GM13977 (cell line): Measurements from ENCODE around the gene SUMO3.
"Not testable (repeated sequence)": the region's sequence is repeated elsewhere in the genome, so short reads cannot be mapped to it uniquely, and the experiment has no call there.

Source experiments
- DNase-seq: peaks from one replicate; pipeline ENCODE4 v3.0.0; 2012; ENCODE audit warnings: low spot score
- in situ Hi-C: fragments of 300-500 bp; cut with MboI; formaldehyde crosslinking; loops from one replicate; pipeline ENCODE4 v1.12.0; 2022; ENCODE audit warnings: low sequenced_read_pairs, low pct_unique_long_range_greater_than_20kb, mixed read lengths, inconsistent platforms; ENCODE audit not compliant: unreplicated experiment
- TF ChIP-seq, protein P1 (sequence below): IDR thresholded peaks from 2 replicates; pipeline ENCODE4 v1.5.1; 2012; ENCODE audit warnings: mild to moderate bottlenecking, control low read depth; ENCODE audit not compliant: insufficient read depth; ENCODE audit errors: extremely low read depth, missing control alignments

The SUMO3 gene

DNA sequence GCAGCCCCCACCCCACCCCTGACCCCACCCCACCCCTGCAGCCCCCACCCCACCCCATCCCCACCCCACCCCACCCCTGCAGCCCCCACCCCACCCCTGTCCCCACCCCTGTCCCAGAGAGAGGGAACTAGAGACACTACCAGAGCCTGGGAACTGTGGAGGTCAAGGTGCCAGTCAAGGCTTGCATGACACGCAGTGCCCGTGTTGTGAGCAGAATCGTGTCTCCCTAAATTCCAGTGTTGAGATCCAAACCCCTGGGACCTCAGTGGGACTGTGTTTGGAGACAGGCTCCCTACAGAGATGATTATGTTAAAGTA is 18.4 kb upstream of the SUMO3 start:
- in situ Hi-C loops = no loop called here
- DNase-seq = no peak
- TF ChIP-seq, protein P1, sequence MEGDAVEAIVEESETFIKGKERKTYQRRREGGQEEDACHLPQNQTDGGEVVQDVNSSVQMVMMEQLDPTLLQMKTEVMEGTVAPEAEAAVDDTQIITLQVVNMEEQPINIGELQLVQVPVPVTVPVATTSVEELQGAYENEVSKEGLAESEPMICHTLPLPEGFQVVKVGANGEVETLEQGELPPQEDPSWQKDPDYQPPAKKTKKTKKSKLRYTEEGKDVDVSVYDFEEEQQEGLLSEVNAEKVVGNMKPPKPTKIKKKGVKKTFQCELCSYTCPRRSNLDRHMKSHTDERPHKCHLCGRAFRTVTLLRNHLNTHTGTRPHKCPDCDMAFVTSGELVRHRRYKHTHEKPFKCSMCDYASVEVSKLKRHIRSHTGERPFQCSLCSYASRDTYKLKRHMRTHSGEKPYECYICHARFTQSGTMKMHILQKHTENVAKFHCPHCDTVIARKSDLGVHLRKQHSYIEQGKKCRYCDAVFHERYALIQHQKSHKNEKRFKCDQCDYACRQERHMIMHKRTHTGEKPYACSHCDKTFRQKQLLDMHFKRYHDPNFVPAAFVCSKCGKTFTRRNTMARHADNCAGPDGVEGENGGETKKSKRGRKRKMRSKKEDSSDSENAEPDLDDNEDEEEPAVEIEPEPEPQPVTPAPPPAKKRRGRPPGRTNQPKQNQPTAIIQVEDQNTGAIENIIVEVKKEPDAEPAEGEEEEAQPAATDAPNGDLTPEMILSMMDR = no peak

DNA sequence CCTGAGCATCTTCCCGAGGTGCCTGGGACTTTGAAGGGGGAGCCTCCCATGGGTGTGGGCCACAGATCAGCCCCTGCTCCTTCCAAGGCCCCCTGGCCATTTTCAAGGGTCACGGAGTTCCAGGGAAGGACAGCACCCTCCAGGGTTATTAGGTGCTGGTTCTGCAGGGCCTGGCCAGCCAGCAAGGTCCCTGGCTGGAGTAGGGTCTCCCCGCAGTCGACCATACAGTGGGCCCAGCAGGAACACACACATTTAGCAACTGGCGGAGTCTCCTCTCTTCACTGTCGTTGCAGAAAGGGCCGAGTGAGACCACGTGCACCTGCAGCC is 17.7 kb upstream of the SUMO3 start:
- in situ Hi-C loops = no loop called here
- TF ChIP-seq, protein P1 = no peak
- DNase-seq = no peak

DNA sequence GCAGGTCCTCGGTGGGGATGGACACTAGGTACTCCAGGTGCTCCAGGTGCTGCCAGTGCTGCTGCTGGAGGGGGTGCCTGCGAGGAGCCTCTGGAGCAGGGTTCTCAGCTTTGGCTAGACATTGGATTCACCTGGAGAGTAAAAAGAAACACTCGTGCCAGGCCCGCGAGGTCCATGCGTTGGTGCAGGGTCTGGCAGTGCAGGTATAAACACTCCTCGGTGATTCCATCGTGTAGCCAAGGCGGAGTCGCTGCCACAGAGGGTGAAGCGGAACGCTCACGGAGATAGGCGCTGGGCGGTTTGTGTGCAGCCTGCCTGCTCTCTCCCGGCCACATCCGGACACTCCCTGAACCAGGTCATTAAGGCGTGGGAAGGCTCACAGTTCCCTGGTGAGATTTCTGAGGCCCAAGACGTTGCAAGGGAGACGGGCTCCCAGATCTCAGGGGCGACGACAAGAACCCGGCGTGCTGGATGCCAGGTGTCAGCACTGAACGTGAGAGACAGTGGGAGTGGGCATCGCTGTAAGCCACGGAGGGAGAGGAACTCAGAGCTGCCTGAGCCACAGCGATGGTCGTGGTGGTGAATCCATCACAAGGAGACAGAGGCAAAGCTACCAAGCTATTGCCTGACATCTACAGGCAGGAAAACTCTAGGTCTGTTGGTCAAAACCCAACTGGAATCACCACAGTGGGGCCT is 17.2 kb upstream of the SUMO3 start:
- in situ Hi-C loops = no loop called here
- TF ChIP-seq, protein P1 = no peak
- DNase-seq = no peak

DNA sequence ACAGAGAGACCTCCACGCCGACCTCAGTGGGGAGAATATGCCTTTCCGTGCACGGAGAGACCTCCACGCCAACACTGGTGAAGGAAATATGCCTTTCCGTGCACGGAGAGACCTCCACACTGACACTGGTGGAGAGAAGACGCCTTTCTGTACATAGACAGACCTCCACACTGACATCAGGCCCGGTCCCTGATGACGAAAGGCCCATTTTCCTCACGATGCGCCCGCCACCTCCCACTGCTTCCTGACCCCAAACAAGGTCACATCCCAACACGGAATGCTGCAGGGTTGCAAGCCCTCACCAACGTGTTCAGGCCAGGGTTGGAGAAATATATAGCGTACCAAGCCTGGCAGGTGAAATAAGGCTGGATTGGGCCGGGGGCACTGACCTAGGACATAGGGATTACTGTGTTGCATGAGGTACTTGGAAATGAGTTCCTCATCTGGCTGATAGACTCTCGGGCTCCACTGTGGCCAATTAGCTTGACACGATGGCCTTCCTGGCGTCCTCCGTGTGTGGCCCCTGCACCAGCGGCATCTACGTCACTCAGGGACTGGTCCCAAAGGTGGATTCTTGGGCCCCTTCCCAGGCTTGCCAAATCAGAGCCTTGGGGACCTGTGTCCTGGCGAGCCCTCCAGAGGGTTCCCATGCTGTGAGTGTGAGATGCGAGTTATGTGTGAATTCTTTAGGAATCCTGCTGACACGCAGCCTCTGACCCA is 16.5 kb upstream of the SUMO3 start:
- no peak for DNase-seq
- in situ Hi-C loops = no loop called here
- TF ChIP-seq, protein P1 = no peak

DNA sequence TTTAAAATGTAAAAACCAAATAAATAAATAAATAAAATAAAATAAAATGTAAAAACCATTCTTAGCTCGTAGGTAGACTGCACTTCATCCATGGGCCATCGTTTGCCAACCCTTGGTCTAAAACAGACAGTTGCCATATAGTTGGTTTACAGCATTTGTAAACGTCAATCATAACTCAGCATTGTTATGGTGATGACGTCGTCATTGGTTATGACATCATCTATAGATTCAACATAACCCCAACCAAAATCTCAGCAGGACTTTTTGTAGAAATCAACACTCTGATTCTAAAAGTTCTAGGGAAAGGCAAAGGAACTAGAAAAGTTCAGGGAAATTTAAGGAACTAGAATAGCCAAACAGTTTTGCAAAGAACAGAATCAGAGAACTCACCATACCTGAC is 15.8 kb upstream of the SUMO3 start:
- DNase-seq = no peak
- in situ Hi-C loops = no loop called here
- TF ChIP-seq, protein P1 = no peak

DNA sequence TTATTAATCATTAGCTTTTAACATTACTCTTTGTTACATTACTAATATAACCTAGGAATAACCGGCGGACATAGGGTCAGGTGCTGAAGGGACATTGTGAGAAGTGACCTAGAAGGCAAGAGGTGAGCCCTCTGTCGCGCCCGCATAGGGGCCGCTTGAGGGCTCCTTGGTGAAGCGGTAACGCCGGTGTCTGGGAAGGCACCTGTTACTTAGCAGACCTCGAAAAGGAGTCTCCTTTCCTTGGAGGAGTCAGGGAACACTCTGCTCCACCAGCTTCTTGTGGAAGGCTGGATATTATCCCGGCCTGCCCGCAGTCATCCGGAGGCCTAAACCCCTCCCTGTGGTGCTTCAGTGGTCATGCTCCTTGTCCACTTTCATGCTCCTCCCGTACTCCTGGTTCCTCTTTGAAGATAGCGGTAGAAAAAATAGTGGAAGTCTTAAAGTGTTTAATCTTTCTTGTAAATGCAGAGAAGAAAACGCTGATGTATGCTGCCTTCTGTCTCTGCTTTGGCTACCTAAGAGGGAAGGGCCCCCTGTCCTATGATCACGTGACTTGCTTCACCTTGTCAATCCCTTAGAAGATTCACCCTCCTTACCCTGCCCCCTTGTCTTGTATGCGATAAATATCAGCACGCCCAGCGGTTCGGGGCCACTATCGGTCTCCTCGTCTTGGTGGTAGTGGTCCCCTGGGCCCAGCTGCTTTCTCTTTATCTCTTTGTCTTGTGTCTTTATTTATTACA is 14.8 kb upstream of the SUMO3 start:
- in situ Hi-C loops = not testable (repeated sequence)

DNA sequence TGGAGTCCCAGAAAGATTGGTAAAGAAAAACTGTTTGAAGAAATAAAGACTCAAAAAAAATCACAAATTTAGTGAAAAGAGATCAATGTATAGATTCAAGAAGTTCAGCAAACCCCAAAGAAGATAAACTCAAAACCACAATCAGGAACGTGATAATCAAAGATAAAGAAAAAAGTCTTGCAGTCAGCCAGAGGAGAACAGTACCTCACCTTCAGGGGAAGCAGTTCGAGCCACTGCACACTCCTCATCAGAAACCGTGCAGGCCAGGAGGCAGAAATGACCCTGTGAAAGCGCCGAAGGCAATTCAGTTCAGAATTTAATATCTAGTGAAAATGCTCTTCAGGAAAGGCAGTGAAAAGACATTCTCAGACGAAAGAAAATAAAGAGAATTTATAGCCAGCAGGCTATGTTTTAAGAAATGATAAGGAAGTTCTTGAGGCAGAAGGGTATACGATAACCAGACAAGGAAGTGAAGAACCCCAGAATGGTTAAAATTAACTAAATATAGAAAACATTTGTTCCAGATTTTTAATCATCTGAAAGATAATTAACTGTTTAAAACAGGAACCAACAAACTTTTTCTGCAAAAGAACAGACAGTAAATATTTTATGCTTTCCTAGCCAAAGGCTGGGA is 13.5 kb upstream of the SUMO3 start:
- in situ Hi-C loops = no loop called here
- TF ChIP-seq, protein P1 = no peak
- DNase-seq = no peak

More for the DNA sequence above, 14.8 kb upstream of the SUMO3 start:
- DNase-seq = not testable (repeated sequence)
